ENCODE data around the gene ATCAY.
"Not testable (repeated sequence)": the region's sequence is repeated elsewhere in the genome, so short reads cannot be mapped to it uniquely, and the experiment has no call there.

ATCAY gene

GRCh38 chr19:3897936-3898335 is 17.5 kb downstream of the ATCAY start:
- Histone ChIP-seq H3K27ac (no peak overlapping the region), H3K4me3 (no peak overlapping the region)

- Histone ChIP-seq H3K27ac (no peak overlapping the region), H3K4me3 (no peak overlapping the region)
These were observed 17.9 kb downstream of the ATCAY start for GRCh38 chr19:3898426-3898825.

GRCh38 chr19:3899531-3900294 is 19.2 kb downstream of the ATCAY start:
- Histone ChIP-seq H3K27ac (no peak overlapping the region), H3K4me3 (no peak overlapping the region)

- Histone ChIP-seq H3K4me3 (no peak overlapping the region), H3K27ac (no peak overlapping the region)
These were observed 22.0 kb downstream of the ATCAY start for GRCh38 chr19:3902317-3902973.

- no peak overlapping the region for H3K27ac ChIP-seq
- H3K4me3 ChIP-seq, result no peak overlapping the region
These were observed 23.7 kb downstream of the ATCAY start for GRCh38 chr19:3904233-3904632.

GRCh38 chr19:3907626-3908265 is 27.3 kb downstream of the ATCAY start:
- no peak overlapping the region for H3K4me3 ChIP-seq
- H3K27ac ChIP-seq, result no peak overlapping the region

- no peak overlapping the region for H3K27ac ChIP-seq
- H3K4me3 ChIP-seq, result no peak overlapping the region
These were observed 28.0 kb downstream of the ATCAY start for GRCh38 chr19:3908266-3909054.

GRCh38 chr19:3910105-3910504 is 29.6 kb downstream of the ATCAY start:
- H3K27ac ChIP-seq, result no peak overlapping the region
- no peak overlapping the region for H3K4me3 ChIP-seq

- no peak overlapping the region for H3K4me3 ChIP-seq
These were observed 33.7 kb downstream of the ATCAY start for GRCh38 chr19:3914199-3914598.

GRCh38 chr19:3916033-3916432 is 35.5 kb downstream of the ATCAY start:
- H3K4me3 ChIP-seq, result no peak overlapping the region
- no peak overlapping the region for H3K27ac ChIP-seq

More at GRCh38 chr19:3914199-3914598, 33.7 kb downstream of the ATCAY start:
- H3K27ac ChIP-seq, result no peak overlapping the region

- H3K27ac ChIP-seq, result no peak overlapping the region
- H3K4me3 ChIP-seq, result no peak overlapping the region
These were observed 39.3 kb downstream of the ATCAY start for GRCh38 chr19:3919793-3920192.

GRCh38 chr19:3923096-3923758 is 42.7 kb downstream of the ATCAY start:
- H3K27ac ChIP-seq, result no peak overlapping the region
- H3K4me3 ChIP-seq, result no peak overlapping the region

GRCh38 chr19:3923912-3924311 is 43.4 kb downstream of the ATCAY start:
- no peak overlapping the region for H3K27ac ChIP-seq
- no peak overlapping the region for H3K4me3 ChIP-seq

GRCh38 chr19:3931041-3931440 is 50.6 kb downstream of the ATCAY start:
- Histone ChIP-seq H3K4me3 (no peak overlapping the region), H3K27ac (no peak overlapping the region)

- H3K27ac ChIP-seq, result no peak within 1 kb of the TSS
- H3K4me3 ChIP-seq, result no peak within 1 kb of the TSS
These were observed 52.7 kb downstream of the ATCAY start, which contains the start of gene NMRK2 for GRCh38 chr19:3932931-3933810. NMRK2 (plus strand) TSS chr19:3933069; CDS start chr19:3933672, 603 bp downstream.

- H3K27ac ChIP-seq, result no peak overlapping the region
- H3K4me3 ChIP-seq, result no peak overlapping the region
These were observed 56.3 kb downstream of the ATCAY start for GRCh38 chr19:3936506-3937442.

- H3K4me3 ChIP-seq, H3K27ac ChIP-seq: not testable (repeated sequence)
These were observed 57.9 kb downstream of the ATCAY start for GRCh38 chr19:3938300-3938950.
